HG02623 (cell line): Measurements from ENCODE around the gene BOC.

ENCODE experiments used
- ATAC-seq: cut with Tn5 transposase; IDR thresholded peaks from one replicate; pipeline ENCODE4 v1.9.1; 2021; ENCODE audit warnings: moderate library complexity; ENCODE audit not compliant: unreplicated experiment

Gene BOC

GRCh38 chr3:113247068-113247467 is 35.7 kb downstream of the BOC start:
- ATAC-seq: no peak

- ATAC-seq: no peak
Observed at GRCh38 chr3:113247675-113248458, 36.5 kb downstream of the BOC start.

- ATAC-seq: no peak
Observed at GRCh38 chr3:113249111-113249510, 37.8 kb downstream of the BOC start.

GRCh38 chr3:113249601-113250000 is 38.2 kb downstream of the BOC start:
- ATAC-seq: no peak

GRCh38 chr3:113250566-113250965 is 39.2 kb downstream of the BOC start:
- no peak for ATAC-seq

- no peak for ATAC-seq
Observed at GRCh38 chr3:113251817-113252216, 40.5 kb downstream of the BOC start.

- ATAC-seq: no peak
Observed at GRCh38 chr3:113252553-113252952, 41.2 kb downstream of the BOC start.

GRCh38 chr3:113253702-113254101 is 42.3 kb downstream of the BOC start:
- ATAC-seq: no peak

- ATAC-seq: no peak
Observed at GRCh38 chr3:113254171-113254947, 43.0 kb downstream of the BOC start.

GRCh38 chr3:113255100-113255853 is 43.9 kb downstream of the BOC start:
- no peak for ATAC-seq

GRCh38 chr3:113255854-113256615 is 44.7 kb downstream of the BOC start:
- ATAC-seq: no peak

GRCh38 chr3:113258361-113258760 is 47.0 kb downstream of the BOC start:
- ATAC-seq: no peak

- no peak for ATAC-seq
Observed at GRCh38 chr3:113259196-113259595, 47.8 kb downstream of the BOC start.

- no peak for ATAC-seq
Observed at GRCh38 chr3:113261063-113261625, 49.8 kb downstream of the BOC start.

- ATAC-seq: no peak
Observed at GRCh38 chr3:113261626-113262303, 50.4 kb downstream of the BOC start.

GRCh38 chr3:113262304-113262665 is 50.9 kb downstream of the BOC start:
- no peak for ATAC-seq

- no peak for ATAC-seq
Observed at GRCh38 chr3:113263020-113263419, 51.7 kb downstream of the BOC start.

GRCh38 chr3:113263778-113264177 is 52.4 kb downstream of the BOC start:
- no peak for ATAC-seq

GRCh38 chr3:113264283-113265131 is 53.1 kb downstream of the BOC start:
- no peak for ATAC-seq
